ENCODE measurements around the gene SNX32. TPM values are rescaled to one million over a fixed set of nuclear protein-coding genes. Genes with fewer than 3 reads are reported as not detected.

Gene SNX32
- total and polyA plus RNA-seq, 9 of the 15 experiments (the other 6 are each of a cell fraction or from before 2014, with no cell fraction given), result 0.03 TPM; not detected in 7

DNA sequence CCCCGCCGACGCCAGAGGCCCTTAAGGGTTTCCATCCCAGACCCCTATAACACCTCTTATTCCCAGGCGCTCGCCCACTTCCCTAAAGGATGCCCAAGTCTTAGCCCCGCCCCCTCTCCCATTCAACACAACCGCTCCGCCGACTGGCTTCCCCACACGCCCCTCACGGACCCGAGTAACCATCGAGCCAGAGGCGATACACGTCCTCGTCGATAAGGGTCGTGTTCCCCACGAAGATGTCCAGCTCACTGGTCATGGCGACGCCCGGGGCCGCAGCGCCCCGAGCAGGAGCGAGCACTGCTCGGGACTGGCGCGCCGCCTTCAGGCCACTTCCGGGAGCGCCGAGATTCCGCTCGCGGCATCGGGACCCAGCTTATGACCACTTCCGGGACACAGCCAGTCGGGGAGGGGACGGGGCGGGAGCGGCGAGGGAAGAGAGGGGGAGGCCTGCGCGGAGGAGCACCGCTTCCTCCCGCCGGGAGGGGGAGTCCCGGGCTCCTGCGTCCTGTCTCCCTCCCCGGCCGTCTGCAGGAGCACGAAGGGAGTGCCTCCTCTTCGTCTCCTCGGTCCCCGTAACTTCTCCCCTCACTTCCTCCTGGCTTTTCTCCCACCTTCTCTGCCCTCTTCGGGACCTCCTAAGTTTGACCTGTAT is 54.5 kb downstream of the SNX32 start, which contains the start of gene FIBP (continued):
- TF ChIP-seq CBFB (CRISPR knock-in tag; IDR thresholded peaks at IDR 0.05) (peak; percentile 76; the same call in 1 of the 2 replicates), TBP (optimal IDR thresholded peaks at IDR 0.05; ENCODE audit: low read depth, low read length) (no peak), ZNF561 (CRISPR knock-in tag; conservative IDR thresholded peaks at IDR 0.05) (no peak), ELF2 (CRISPR knock-in tag; IDR thresholded peaks at IDR 0.05) (peak; percentile 93), NFATC3 (IDR thresholded peaks at IDR 0.05) (no peak), MAZ (CRISPR knock-in tag; conservative IDR thresholded peaks at IDR 0.05 in 1 of 2, IDR thresholded peaks at IDR 0.05 in 1 of 2) (peak; percentile 97 to 98), ZNF347 (CRISPR knock-in tag; IDR thresholded peaks at IDR 0.05; ENCODE audit: low read depth) (no peak), PHF8 (IDR thresholded peaks at IDR 0.05; ENCODE audit: borderline replicate concordance, low read length) (peak; percentile 98), CBX8 (IDR thresholded peaks at IDR 0.05; ENCODE audit: borderline replicate concordance, extremely low read depth, low read depth, low read length, poor library complexity, severe bottlenecking) (no peak), HLTF (IDR thresholded peaks at IDR 0.05) (peak; percentile 54), PYGO2 (tag; IDR thresholded peaks at IDR 0.05) (no peak), THAP7 (CRISPR knock-in tag; IDR thresholded peaks at IDR 0.05) (peak; percentile 17; the same call in 1 of the 2 replicates), CHD2 (IDR thresholded peaks at IDR 0.05; ENCODE audit: low read depth, low read length) (0 out of 2 replicates have a peak, but pooled peaks have one; percentile 30), ZNF785 (CRISPR knock-in tag; IDR thresholded peaks at IDR 0.05) (no peak), NR1H2 (CRISPR knock-in tag; IDR thresholded peaks at IDR 0.05) (peak; percentile 72; the same call in 1 of the 2 replicates), FUS (optimal IDR thresholded peaks at IDR 0.05; ENCODE audit: low read depth, low read length) (no peak), TRIM28 (IDR thresholded peaks at IDR 0.05) (no peak), MCM3 (IDR thresholded peaks at IDR 0.05) (no peak), HNRNPLL (IDR thresholded peaks at IDR 0.05; ENCODE audit: low read depth, low read length, poor library complexity, severe bottlenecking) (peak; percentile 34), SMARCB1 (IDR thresholded peaks at IDR 0.05; ENCODE audit: insufficient read length, low read depth) (no peak), ZNF436 (CRISPR knock-in tag; IDR thresholded peaks at IDR 0.05) (no peak), POLR2B (IDR thresholded peaks at IDR 0.05; ENCODE audit: low read depth, partially characterized antibody) (peak; percentile 82)
- TF ChIP-seq, protein P1, sequence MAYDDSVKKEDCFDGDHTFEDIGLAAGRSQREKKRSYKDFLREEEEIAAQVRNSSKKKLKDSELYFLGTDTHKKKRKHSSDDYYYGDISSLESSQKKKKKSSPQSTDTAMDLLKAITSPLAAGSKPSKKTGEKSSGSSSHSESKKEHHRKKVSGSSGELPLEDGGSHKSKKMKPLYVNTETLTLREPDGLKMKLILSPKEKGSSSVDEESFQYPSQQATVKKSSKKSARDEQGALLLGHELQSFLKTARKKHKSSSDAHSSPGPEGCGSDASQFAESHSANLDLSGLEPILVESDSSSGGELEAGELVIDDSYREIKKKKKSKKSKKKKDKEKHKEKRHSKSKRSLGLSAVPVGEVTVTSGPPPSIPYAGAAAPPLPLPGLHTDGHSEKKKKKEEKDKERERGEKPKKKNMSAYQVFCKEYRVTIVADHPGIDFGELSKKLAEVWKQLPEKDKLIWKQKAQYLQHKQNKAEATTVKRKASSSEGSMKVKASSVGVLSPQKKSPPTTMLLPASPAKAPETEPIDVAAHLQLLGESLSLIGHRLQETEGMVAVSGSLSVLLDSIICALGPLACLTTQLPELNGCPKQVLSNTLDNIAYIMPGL (CRISPR knock-in tag; IDR thresholded peaks at IDR 0.05), result peak; percentile 84; the same call in 1 of the 2 replicates
- TF ChIP-seq, protein P2, sequence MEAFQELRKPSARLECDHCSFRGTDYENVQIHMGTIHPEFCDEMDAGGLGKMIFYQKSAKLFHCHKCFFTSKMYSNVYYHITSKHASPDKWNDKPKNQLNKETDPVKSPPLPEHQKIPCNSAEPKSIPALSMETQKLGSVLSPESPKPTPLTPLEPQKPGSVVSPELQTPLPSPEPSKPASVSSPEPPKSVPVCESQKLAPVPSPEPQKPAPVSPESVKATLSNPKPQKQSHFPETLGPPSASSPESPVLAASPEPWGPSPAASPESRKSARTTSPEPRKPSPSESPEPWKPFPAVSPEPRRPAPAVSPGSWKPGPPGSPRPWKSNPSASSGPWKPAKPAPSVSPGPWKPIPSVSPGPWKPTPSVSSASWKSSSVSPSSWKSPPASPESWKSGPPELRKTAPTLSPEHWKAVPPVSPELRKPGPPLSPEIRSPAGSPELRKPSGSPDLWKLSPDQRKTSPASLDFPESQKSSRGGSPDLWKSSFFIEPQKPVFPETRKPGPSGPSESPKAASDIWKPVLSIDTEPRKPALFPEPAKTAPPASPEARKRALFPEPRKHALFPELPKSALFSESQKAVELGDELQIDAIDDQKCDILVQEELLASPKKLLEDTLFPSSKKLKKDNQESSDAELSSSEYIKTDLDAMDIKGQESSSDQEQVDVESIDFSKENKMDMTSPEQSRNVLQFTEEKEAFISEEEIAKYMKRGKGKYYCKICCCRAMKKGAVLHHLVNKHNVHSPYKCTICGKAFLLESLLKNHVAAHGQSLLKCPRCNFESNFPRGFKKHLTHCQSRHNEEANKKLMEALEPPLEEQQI (IDR thresholded peaks at IDR 0.05), result no peak
